ENCODE results near the gene SDK2.

SDK2 gene

GRCh38 chr17:73566905-73567782 is 77.1 kb downstream of the SDK2 start:
- Histone ChIP-seq H3K4me3 (ENCODE audit: low read length in 2 of 2) (no peak overlapping the region), H3K36me3 (ENCODE audit: control insufficient read depth in 2 of 2, insufficient read depth in 2 of 2, low read length in 2 of 2) (no peaks in the 10 kb centered on the region), H3K9me3 (ENCODE audit: control insufficient read depth in 2 of 2, low read length in 2 of 2) (no peaks in the 10 kb centered on the region), H3K9ac (ENCODE audit: low read depth in 1 of 2, low read length in 2 of 2) (no peak overlapping the region), H3K27me3 (ENCODE audit: control insufficient read depth in 2 of 2, insufficient read depth in 2 of 2, low read length in 2 of 2) (no peaks in the 10 kb centered on the region), H3K4me1 (ENCODE audit: control insufficient read depth in 2 of 2, insufficient read depth in 2 of 2, low read length in 2 of 2) (peaks cover 0 to 2% of the 10 kb centered on the region in 2 donors), H3K27ac (ENCODE audit: low read depth in 2 of 2, low read length in 2 of 2) (no peak overlapping the region)

- Histone ChIP-seq H3K27ac (ENCODE audit: low read depth in 2 of 2, low read length in 2 of 2) (no peak overlapping the region), H3K9ac (ENCODE audit: low read depth in 1 of 2, low read length in 2 of 2) (no peak overlapping the region), H3K4me3 (ENCODE audit: low read length in 2 of 2) (no peak overlapping the region), H3K36me3 (ENCODE audit: control insufficient read depth in 2 of 2, insufficient read depth in 2 of 2, low read length in 2 of 2) (no peaks in the 10 kb centered on the region), H3K9me3 (ENCODE audit: control insufficient read depth in 2 of 2, low read length in 2 of 2) (no peaks in the 10 kb centered on the region), H3K4me1 (ENCODE audit: control insufficient read depth in 2 of 2, insufficient read depth in 2 of 2, low read length in 2 of 2) (peaks cover 0 to 2% of the 10 kb centered on the region in 2 donors), H3K27me3 (ENCODE audit: control insufficient read depth in 2 of 2, insufficient read depth in 2 of 2, low read length in 2 of 2) (no peaks in the 10 kb centered on the region)
These were observed 79.4 kb downstream of the SDK2 start for GRCh38 chr17:73564843-73565242.

- no peak overlapping the region for H3K4me3 ChIP-seq (ENCODE audit: low read length in 2 of 2)
- peaks cover 0 to 2% of the 10 kb centered on the region in 2 donors for H3K4me1 ChIP-seq (ENCODE audit: control insufficient read depth in 2 of 2, insufficient read depth in 2 of 2, low read length in 2 of 2)
- no peak overlapping the region for H3K9ac ChIP-seq (ENCODE audit: low read depth in 1 of 2, low read length in 2 of 2)
- no peaks in the 10 kb centered on the region for H3K36me3 ChIP-seq (ENCODE audit: control insufficient read depth in 2 of 2, insufficient read depth in 2 of 2, low read length in 2 of 2)
- no peak overlapping the region for H3K27ac ChIP-seq (ENCODE audit: low read depth in 2 of 2, low read length in 2 of 2)
- H3K9me3 ChIP-seq (ENCODE audit: control insufficient read depth in 2 of 2, low read length in 2 of 2), result no peaks in the 10 kb centered on the region
- no peaks in the 10 kb centered on the region for H3K27me3 ChIP-seq (ENCODE audit: control insufficient read depth in 2 of 2, insufficient read depth in 2 of 2, low read length in 2 of 2)
These were observed 81.3 kb downstream of the SDK2 start for GRCh38 chr17:73562896-73563295.

DNA sequence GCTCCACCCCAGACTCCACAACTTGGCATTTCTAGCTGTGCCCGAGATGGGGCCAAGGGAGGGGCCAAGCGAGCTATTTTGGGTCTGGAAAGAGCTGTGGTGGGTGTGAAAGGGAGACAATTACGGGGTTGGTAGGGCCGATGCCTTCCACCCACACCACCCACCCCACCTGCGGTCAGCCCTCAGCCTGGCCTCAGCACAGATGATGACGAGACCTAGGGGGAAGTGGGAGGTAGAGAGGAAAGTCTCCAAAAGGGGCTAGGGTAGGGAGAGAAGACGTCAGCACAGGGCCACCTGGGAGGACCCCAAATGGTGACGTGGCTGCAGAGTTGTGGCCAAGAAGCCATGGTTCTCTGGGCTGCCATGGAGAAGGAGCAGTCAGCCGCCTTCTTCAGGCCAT is 83.1 kb downstream of the SDK2 start:
- Histone ChIP-seq H3K4me1 (ENCODE audit: control insufficient read depth in 2 of 2, insufficient read depth in 2 of 2, low read length in 2 of 2) (peaks cover 0 to 2% of the 10 kb centered on the region in 2 donors), H3K9ac (ENCODE audit: low read depth in 1 of 2, low read length in 2 of 2) (no peak overlapping the region), H3K27me3 (ENCODE audit: control insufficient read depth in 2 of 2, insufficient read depth in 2 of 2, low read length in 2 of 2) (no peaks in the 10 kb centered on the region), H3K9me3 (ENCODE audit: control insufficient read depth in 2 of 2, low read length in 2 of 2) (no peaks in the 10 kb centered on the region), H3K36me3 (ENCODE audit: control insufficient read depth in 2 of 2, insufficient read depth in 2 of 2, low read length in 2 of 2) (no peaks in the 10 kb centered on the region), H3K4me3 (ENCODE audit: low read length in 2 of 2) (no peak overlapping the region), H3K27ac (ENCODE audit: low read depth in 2 of 2, low read length in 2 of 2) (no peak overlapping the region)

GRCh38 chr17:73560661-73561060 is 83.6 kb downstream of the SDK2 start:
- H3K9me3 ChIP-seq (ENCODE audit: control insufficient read depth in 2 of 2, low read length in 2 of 2), result no peaks in the 10 kb centered on the region
- no peak overlapping the region for H3K27ac ChIP-seq (ENCODE audit: low read depth in 2 of 2, low read length in 2 of 2)
- no peaks in the 10 kb centered on the region for H3K36me3 ChIP-seq (ENCODE audit: control insufficient read depth in 2 of 2, insufficient read depth in 2 of 2, low read length in 2 of 2)
- no peaks in the 10 kb centered on the region for H3K27me3 ChIP-seq (ENCODE audit: control insufficient read depth in 2 of 2, insufficient read depth in 2 of 2, low read length in 2 of 2)
- H3K9ac ChIP-seq (ENCODE audit: low read depth in 1 of 2, low read length in 2 of 2), result no peak overlapping the region
- peaks cover 0 to 2% of the 10 kb centered on the region in 2 donors for H3K4me1 ChIP-seq (ENCODE audit: control insufficient read depth in 2 of 2, insufficient read depth in 2 of 2, low read length in 2 of 2)
- no peak overlapping the region for H3K4me3 ChIP-seq (ENCODE audit: low read length in 2 of 2)

GRCh38 chr17:73559532-73559931 is 84.7 kb downstream of the SDK2 start:
- no peaks in the 10 kb centered on the region for H3K27me3 ChIP-seq (ENCODE audit: control insufficient read depth in 2 of 2, insufficient read depth in 2 of 2, low read length in 2 of 2)
- H3K9me3 ChIP-seq (ENCODE audit: control insufficient read depth in 2 of 2, low read length in 2 of 2), result no peaks in the 10 kb centered on the region
- no peaks in the 10 kb centered on the region for H3K36me3 ChIP-seq (ENCODE audit: control insufficient read depth in 2 of 2, insufficient read depth in 2 of 2, low read length in 2 of 2)
- H3K4me1 ChIP-seq (ENCODE audit: control insufficient read depth in 2 of 2, insufficient read depth in 2 of 2, low read length in 2 of 2), result no peaks in the 10 kb centered on the region
- no peak overlapping the region for H3K27ac ChIP-seq (ENCODE audit: low read depth in 2 of 2, low read length in 2 of 2)
- no peak overlapping the region for H3K4me3 ChIP-seq (ENCODE audit: low read length in 2 of 2)
- H3K9ac ChIP-seq (ENCODE audit: low read depth in 1 of 2, low read length in 2 of 2), result no peak overlapping the region

GRCh38 chr17:73555199-73555960 is 88.9 kb downstream of the SDK2 start:
- Histone ChIP-seq H3K27ac (ENCODE audit: low read depth in 2 of 2, low read length in 2 of 2) (no peak overlapping the region), H3K27me3 (ENCODE audit: control insufficient read depth in 2 of 2, insufficient read depth in 2 of 2, low read length in 2 of 2) (no peaks in the 10 kb centered on the region), H3K9me3 (ENCODE audit: control insufficient read depth in 2 of 2, low read length in 2 of 2) (no peaks in the 10 kb centered on the region), H3K4me3 (ENCODE audit: low read length in 2 of 2) (no peak overlapping the region), H3K36me3 (ENCODE audit: control insufficient read depth in 2 of 2, insufficient read depth in 2 of 2, low read length in 2 of 2) (no peaks in the 10 kb centered on the region), H3K9ac (ENCODE audit: low read depth in 1 of 2, low read length in 2 of 2) (no peak overlapping the region), H3K4me1 (ENCODE audit: control insufficient read depth in 2 of 2, insufficient read depth in 2 of 2, low read length in 2 of 2) (no peaks in the 10 kb centered on the region)

- Histone ChIP-seq H3K36me3 (ENCODE audit: control insufficient read depth in 2 of 2, insufficient read depth in 2 of 2, low read length in 2 of 2) (no peaks in the 10 kb centered on the region), H3K9me3 (ENCODE audit: control insufficient read depth in 2 of 2, low read length in 2 of 2) (no peaks in the 10 kb centered on the region), H3K4me1 (ENCODE audit: control insufficient read depth in 2 of 2, insufficient read depth in 2 of 2, low read length in 2 of 2) (no peaks in the 10 kb centered on the region), H3K9ac (ENCODE audit: low read depth in 1 of 2, low read length in 2 of 2) (no peak overlapping the region), H3K27ac (ENCODE audit: low read depth in 2 of 2, low read length in 2 of 2) (no peak overlapping the region), H3K27me3 (ENCODE audit: control insufficient read depth in 2 of 2, insufficient read depth in 2 of 2, low read length in 2 of 2) (no peaks in the 10 kb centered on the region), H3K4me3 (ENCODE audit: low read length in 2 of 2) (no peak overlapping the region)
These were observed 89.7 kb downstream of the SDK2 start for GRCh38 chr17:73554498-73554897.

- H3K27me3 ChIP-seq (ENCODE audit: control insufficient read depth in 2 of 2, insufficient read depth in 2 of 2, low read length in 2 of 2), result no peaks in the 10 kb centered on the region
- no peak overlapping the region for H3K4me3 ChIP-seq (ENCODE audit: low read length in 2 of 2)
- H3K4me1 ChIP-seq (ENCODE audit: control insufficient read depth in 2 of 2, insufficient read depth in 2 of 2, low read length in 2 of 2), result no peaks in the 10 kb centered on the region
- H3K9me3 ChIP-seq (ENCODE audit: control insufficient read depth in 2 of 2, low read length in 2 of 2), result no peaks in the 10 kb centered on the region
- H3K9ac ChIP-seq (ENCODE audit: low read depth in 1 of 2, low read length in 2 of 2), result no peak overlapping the region
- H3K36me3 ChIP-seq (ENCODE audit: control insufficient read depth in 2 of 2, insufficient read depth in 2 of 2, low read length in 2 of 2), result no peaks in the 10 kb centered on the region
- H3K27ac ChIP-seq (ENCODE audit: low read depth in 2 of 2, low read length in 2 of 2), result no peak overlapping the region
These were observed 90.9 kb downstream of the SDK2 start for GRCh38 chr17:73553311-73553710.

DNA sequence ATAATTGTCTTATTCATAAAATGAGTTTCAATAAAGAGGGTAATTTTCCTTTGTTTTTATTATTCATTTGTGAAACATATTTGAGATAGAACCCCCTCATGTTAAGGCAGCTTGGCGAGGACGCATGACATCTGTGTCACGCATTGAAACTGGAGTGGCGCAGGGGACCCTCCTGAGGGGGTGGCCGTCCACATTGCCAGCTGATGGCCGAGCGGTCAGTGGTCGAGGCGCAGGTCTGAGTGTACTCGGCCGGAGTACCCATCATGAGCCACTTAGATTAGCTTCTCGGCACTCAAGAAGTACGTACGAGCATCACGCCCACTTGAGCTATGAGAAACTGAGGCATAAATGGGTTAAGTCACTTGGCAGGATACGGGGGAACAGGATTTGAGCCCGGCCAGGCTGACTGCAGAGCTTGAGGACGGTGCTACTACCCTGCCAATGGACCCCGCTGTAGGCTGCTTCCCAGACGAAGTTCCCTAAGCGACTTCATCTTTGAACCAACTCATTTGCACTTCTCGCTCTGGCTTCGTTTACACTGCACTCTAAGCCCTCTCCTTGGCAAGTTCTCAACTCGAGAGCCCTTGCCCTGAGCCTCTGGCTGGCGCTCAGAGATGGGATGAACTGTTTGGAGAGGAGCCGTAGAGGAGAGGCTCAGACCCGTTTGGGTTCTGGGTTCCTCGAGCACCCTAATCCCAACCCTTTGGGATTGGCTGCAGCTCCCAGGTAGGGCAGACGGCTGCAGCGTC is 91.8 kb downstream of the SDK2 start:
- H3K4me3 ChIP-seq (ENCODE audit: low read length in 2 of 2), result peak overlapping the region in 1 of 2 donors; percentile 9

More for the DNA sequence above, 91.8 kb downstream of the SDK2 start:
- H3K36me3 ChIP-seq (ENCODE audit: control insufficient read depth in 2 of 2, insufficient read depth in 2 of 2, low read length in 2 of 2), result no peaks in the 10 kb centered on the region
- no peaks in the 10 kb centered on the region for H3K4me1 ChIP-seq (ENCODE audit: control insufficient read depth in 2 of 2, insufficient read depth in 2 of 2, low read length in 2 of 2)
- H3K9me3 ChIP-seq (ENCODE audit: control insufficient read depth in 2 of 2, low read length in 2 of 2), result no peaks in the 10 kb centered on the region
- H3K27me3 ChIP-seq (ENCODE audit: control insufficient read depth in 2 of 2, insufficient read depth in 2 of 2, low read length in 2 of 2), result no peaks in the 10 kb centered on the region
- H3K27ac ChIP-seq (ENCODE audit: low read depth in 2 of 2, low read length in 2 of 2), result no peak overlapping the region
- H3K9ac ChIP-seq (ENCODE audit: low read depth in 1 of 2, low read length in 2 of 2), result no peak overlapping the region
